Esophagus squamous epithelium (tissue), 5 donors: Measurements from ENCODE around the gene PLSCR3. TPM values are rescaled to one million over a fixed set of nuclear protein-coding genes. Genes with fewer than 3 reads are reported as not detected.

ENCODE experiments used
- DNase-seq: peaks from one replicate; lab custom pipeline; 2025; lab: John Stamatoyannopoulos, UW
- H3K27ac ChIP-seq, 4 donors: fragments of 200-600 bp; sonication (generic); one replicate each; pipeline ENCODE4 v1.5.1; 2016 to 2019; ENCODE audit warnings: mild to moderate bottlenecking in 1 of 4
- H3K27me3 ChIP-seq, 4 donors: fragments of 200-600 bp; sonication (generic); 1 replicate in 3 of 4; 2 replicates in 1 of 4; pipeline versions ENCODE4 v1.5.1 to v1.6.0; 2017 to 2021; ENCODE audit warnings: antibody characterized with exemption in 1 of 4
- H3K36me3 ChIP-seq, 3 donors: fragments of 200-600 bp; sonication (generic); one replicate each; pipeline ENCODE4 v1.5.1; 2016 to 2019
- H3K4me1 ChIP-seq, 3 donors: fragments of 200-600 bp; sonication (generic); one replicate each; pipeline ENCODE4 v1.5.1; 2017 to 2019
- H3K4me3 ChIP-seq, 4 donors: fragments of 200-600 bp; sonication (generic); 1 replicate in 3 of 4; 2 replicates in 1 of 4; pipeline ENCODE4 v1.5.1; 2016 to 2019; ENCODE audit warnings: mild to moderate bottlenecking in 2 of 4, moderate library complexity in 1 of 4
- H3K9me3 ChIP-seq, 3 donors: fragments of 200-600 bp; sonication (generic); one replicate each; pipeline ENCODE4 v1.5.1; 2016 to 2019
- POLR2A ChIP-seq, 4 donors: fragments of 450-650 bp; IDR thresholded peaks; one replicate each; pipeline ENCODE4 v1.6.1; 2017; ENCODE audit warnings: antibody characterized with exemption in 4 of 4, mild to moderate bottlenecking in 4 of 4, moderate library complexity in 3 of 4
- WGBS, 2 donors: methylation state at CpG; one replicate each; pipeline ENCODE4 v1.1.5; 2018; 5-methylcytosine and 5-hydroxymethylcytosine counted together
- intact Hi-C: fragments of 100-400 bp; cut with DNase I; formaldehyde crosslinking; loops from one replicate; pipeline ENCODE4 v1.15.0; 2022
- total RNA-seq, 4 donors: library from RNA; depleted of rRNA; stranded (reverse); fragments of >200 nt; gene quantifications; one replicate each; pipeline ENCODE4 v1.1.0, GENCODE V29; 2016
- TF ChIP-seq, protein P1 (sequence below), 6 experiments: fragments of 450-650 bp in 4 of 6; fragments of 200-600 bp in 2 of 6; sonication (generic) in 2 of 6; IDR thresholded peaks; one replicate each; pipeline ENCODE4 v1.5.1; 2016 to 2019; ENCODE audit warnings: antibody characterized with exemption in 6 of 6, mild to moderate bottlenecking in 4 of 6, moderate library complexity in 4 of 6
- donor health status: DM: yes; HTN: yes; CAD: no.

PLSCR3 gene
- total RNA-seq, 4 donors from 2014 or later, result 18.6 to 33.5 (median 24.7) TPM

DNA sequence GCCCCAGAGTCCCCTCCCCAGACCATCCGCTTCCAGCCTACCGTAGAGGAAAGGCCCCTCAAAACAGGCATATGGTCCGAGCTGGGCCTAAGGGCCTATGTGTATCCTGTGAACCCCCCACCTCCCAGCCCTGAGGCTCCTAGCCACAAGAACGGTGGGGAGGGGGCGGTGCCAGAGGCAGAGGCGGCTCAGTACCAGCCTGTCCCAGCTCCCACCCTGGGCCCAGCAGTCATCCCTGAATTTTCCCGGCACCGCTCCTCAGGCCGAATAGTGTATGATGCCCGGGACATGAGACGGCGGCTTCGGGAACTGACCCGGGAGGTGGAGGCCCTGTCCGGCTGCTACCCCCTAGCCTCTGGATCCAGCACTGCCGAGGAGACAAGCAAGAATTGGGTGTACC is 26.9 kb upstream of the PLSCR3 start:
- peaks cover 0 to 12% (median 0%) of the 10 kb centered on the region in 3 donors for H3K36me3 ChIP-seq
- H3K27ac ChIP-seq, result no peak overlapping the region
- no peaks in the 10 kb centered on the region for H3K4me1 ChIP-seq
- TF ChIP-seq, protein P1, sequence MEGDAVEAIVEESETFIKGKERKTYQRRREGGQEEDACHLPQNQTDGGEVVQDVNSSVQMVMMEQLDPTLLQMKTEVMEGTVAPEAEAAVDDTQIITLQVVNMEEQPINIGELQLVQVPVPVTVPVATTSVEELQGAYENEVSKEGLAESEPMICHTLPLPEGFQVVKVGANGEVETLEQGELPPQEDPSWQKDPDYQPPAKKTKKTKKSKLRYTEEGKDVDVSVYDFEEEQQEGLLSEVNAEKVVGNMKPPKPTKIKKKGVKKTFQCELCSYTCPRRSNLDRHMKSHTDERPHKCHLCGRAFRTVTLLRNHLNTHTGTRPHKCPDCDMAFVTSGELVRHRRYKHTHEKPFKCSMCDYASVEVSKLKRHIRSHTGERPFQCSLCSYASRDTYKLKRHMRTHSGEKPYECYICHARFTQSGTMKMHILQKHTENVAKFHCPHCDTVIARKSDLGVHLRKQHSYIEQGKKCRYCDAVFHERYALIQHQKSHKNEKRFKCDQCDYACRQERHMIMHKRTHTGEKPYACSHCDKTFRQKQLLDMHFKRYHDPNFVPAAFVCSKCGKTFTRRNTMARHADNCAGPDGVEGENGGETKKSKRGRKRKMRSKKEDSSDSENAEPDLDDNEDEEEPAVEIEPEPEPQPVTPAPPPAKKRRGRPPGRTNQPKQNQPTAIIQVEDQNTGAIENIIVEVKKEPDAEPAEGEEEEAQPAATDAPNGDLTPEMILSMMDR (IDR thresholded peaks at IDR 0.05), result no peak
- TF ChIP-seq POLR2A (IDR thresholded peaks at IDR 0.05), result no peak
- intact Hi-C loops, result no loop called here
- no peak overlapping the region for H3K4me3 ChIP-seq
- DNase-seq, result no peak
- no peaks in the 10 kb centered on the region for H3K9me3 ChIP-seq
- WGBS, 2 donors, result 86 to 90% methylated on average over 4 to 7 of the region's 16 CpGs
- no peaks in the 10 kb centered on the region for H3K27me3 ChIP-seq

GRCh38 chr17:7419819-7420610 is 25.7 kb upstream of the PLSCR3 start, which contains the start of gene SPEM1:
Gene SPEM1, plus strand, starts transcription at chr17:7420324. Its CDS starts 61 bp downstream, at chr17:7420385.
- TF ChIP-seq POLR2A (IDR thresholded peaks at IDR 0.05), result no peak
- TF ChIP-seq, protein P1 (IDR thresholded peaks at IDR 0.05), result no peak

GRCh38 chr17:7418472-7419152 is 24.3 kb upstream of the PLSCR3 start:
- H3K4me3 ChIP-seq, result no peak overlapping the region
- no peak for DNase-seq
- intact Hi-C loops, result no loop called here
- TF ChIP-seq, protein P1 (IDR thresholded peaks at IDR 0.05), result no peak
- TF ChIP-seq POLR2A (IDR thresholded peaks at IDR 0.05), result no peak
- no peaks in the 10 kb centered on the region for H3K27me3 ChIP-seq
- no peaks in the 10 kb centered on the region for H3K4me1 ChIP-seq
- 80% methylated on average over 2 to 10 of the region's 18 CpGs for WGBS, 2 donors
- no peaks in the 10 kb centered on the region for H3K9me3 ChIP-seq
- peaks cover 0 to 22% (median 0%) of the 10 kb centered on the region in 3 donors for H3K36me3 ChIP-seq
- no peak overlapping the region for H3K27ac ChIP-seq

More at GRCh38 chr17:7419819-7420610, 25.7 kb upstream of the PLSCR3 start, which contains the start of gene SPEM1:
- Histone ChIP-seq H3K9me3 (no peaks in the 10 kb centered on the region), H3K4me3 (no peak within 1 kb of the TSS), H3K27ac (no peak within 1 kb of the TSS), H3K27me3 (no peaks in the 10 kb centered on the region), H3K4me1 (no peaks in the 10 kb centered on the region), H3K36me3 (peaks cover 0 to 22% (median 0%) of the 10 kb centered on the region in 3 donors)
- no peak for DNase-seq
- intact Hi-C loops, result no loop called here
- WGBS, 2 donors, result 57% methylated on average over 7 to 11 of the region's 17 CpGs

GRCh38 chr17:7417056-7417655 is 22.8 kb upstream of the PLSCR3 start:
- no peak for DNase-seq
- Histone ChIP-seq H3K27me3 (no peaks in the 10 kb centered on the region), H3K4me3 (no peak overlapping the region), H3K36me3 (peaks cover 0 to 22% (median 0%) of the 10 kb centered on the region in 3 donors), H3K27ac (no peak overlapping the region), H3K9me3 (no peaks in the 10 kb centered on the region), H3K4me1 (no peaks in the 10 kb centered on the region)
- no peak for TF ChIP-seq POLR2A (IDR thresholded peaks at IDR 0.05)
- TF ChIP-seq, protein P1 (IDR thresholded peaks at IDR 0.05), result no peak
- intact Hi-C loops, result no loop called here
- WGBS, 2 donors, result 90 to 93% methylated on average over 5 to 16 of the region's 54 CpGs
